ENCODE measurements around the gene SIGLEC12. TPM values are rescaled to one million over a fixed set of nuclear protein-coding genes. Genes with fewer than 3 reads are reported as not detected.

SIGLEC12 gene
- total and polyA plus RNA-seq, 7 experiments from 2014 or later, result 0.09 to 0.29 (median 0.24) TPM; not detected in 3

GRCh38 chr19:51524666-51525264 is 23.2 kb upstream of the SIGLEC12 start:
- ChIA-PET POLR2A (no interaction called here), CTCF (no interaction called here)
- Histone ChIP-seq H3K36me3 (ENCODE audit: control insufficient read depth in 2 of 3, insufficient read depth in 3 of 3, low read length in 3 of 3) (no peaks in the 10 kb centered on the region), H3K9me3 (ENCODE audit: control insufficient read depth in 2 of 3, low read length in 3 of 3) (no peaks in the 10 kb centered on the region), H3K27ac (ENCODE audit: low read depth, low read length) (no peak overlapping the region), H3K4me3 (ENCODE audit: low read length) (no peak overlapping the region), H3K27me3 (ENCODE audit: control insufficient read depth in 2 of 2, insufficient read depth in 2 of 2, low read length in 2 of 2) (no peaks in the 10 kb centered on the region), H3K4me1 (ENCODE audit: control insufficient read depth in 2 of 2, insufficient read depth in 2 of 2, low read length in 2 of 2) (no peaks in the 10 kb centered on the region)
- peaks cover 0 to 4% (median 0%) of the 10 kb centered on the region in 7 donors for H3K4me1 Mint-ChIP-seq
- intact Hi-C loops (cut with micrococcal nuclease), result no loop called here
- peaks cover 20 to 45% (median 34%) of the 10 kb centered on the region in 5 donors for H3K27me3 Mint-ChIP-seq
- no peaks in the 10 kb centered on the region for H3K36me3 Mint-ChIP-seq
- no peak for ATAC-seq
- DNase-seq, result no peak
- no peak overlapping the region for H3K4me3 Mint-ChIP-seq
- peaks cover 0 to 3% (median 0%) of the 10 kb centered on the region in 11 donors for H3K9me3 Mint-ChIP-seq
- H3K27ac Mint-ChIP-seq, result no peak overlapping the region

- Histone ChIP-seq H3K36me3 (ENCODE audit: control insufficient read depth in 2 of 3, insufficient read depth in 3 of 3, low read length in 3 of 3) (no peaks in the 10 kb centered on the region), H3K4me1 (ENCODE audit: control insufficient read depth in 2 of 2, insufficient read depth in 2 of 2, low read length in 2 of 2) (no peaks in the 10 kb centered on the region), H3K27me3 (ENCODE audit: control insufficient read depth in 2 of 2, insufficient read depth in 2 of 2, low read length in 2 of 2) (no peaks in the 10 kb centered on the region), H3K4me3 (ENCODE audit: low read length) (no peak overlapping the region), H3K9me3 (ENCODE audit: control insufficient read depth in 2 of 3, low read length in 3 of 3) (no peaks in the 10 kb centered on the region), H3K27ac (ENCODE audit: low read depth, low read length) (no peak overlapping the region)
- Mint-ChIP-seq H3K9me3 (peaks cover 0 to 3% (median 0%) of the 10 kb centered on the region in 11 donors), H3K36me3 (peaks cover 0 to 4% (median 3%) of the 10 kb centered on the region in 5 donors), H3K4me1 (peaks cover 0 to 4% (median 0%) of the 10 kb centered on the region in 7 donors), H3K4me3 (no peak overlapping the region), H3K27ac (no peak overlapping the region), H3K27me3 (peaks cover 24 to 52% (median 43%) of the 10 kb centered on the region in 5 donors)
- CTCF ChIA-PET, result interaction anchor here (1.1 kb wide), 1 partner anchor 100 kb away, joined by 4 read pairs; no protein-coding TSS in a partner anchor
- intact Hi-C loops (cut with micrococcal nuclease), result no loop called here
- ATAC-seq (no peak), DNase-seq (no peak)
- POLR2A ChIA-PET, result no interaction called here
Observed at GRCh38 chr19:51521781-51522180, 20.2 kb upstream of the SIGLEC12 start.

GRCh38 chr19:51521357-51521756 is 19.8 kb upstream of the SIGLEC12 start:
- Mint-ChIP-seq H3K27me3 (peaks cover 23 to 55% (median 46%) of the 10 kb centered on the region in 5 donors), H3K9me3 (peaks cover 0 to 3% (median 0%) of the 10 kb centered on the region in 11 donors), H3K4me3 (no peak overlapping the region), H3K36me3 (peaks cover 0 to 4% (median 3%) of the 10 kb centered on the region in 5 donors), H3K27ac (no peak overlapping the region), H3K4me1 (peaks cover 0 to 4% (median 0%) of the 10 kb centered on the region in 7 donors)
- DNase-seq (no peak), ATAC-seq (no peak)
- no peaks in the 10 kb centered on the region for H3K36me3 ChIP-seq (ENCODE audit: control insufficient read depth in 2 of 3, insufficient read depth in 3 of 3, low read length in 3 of 3)
- H3K4me1 ChIP-seq (ENCODE audit: control insufficient read depth in 2 of 2, insufficient read depth in 2 of 2, low read length in 2 of 2), result no peaks in the 10 kb centered on the region
- CTCF ChIA-PET, result interaction anchor here (1.1 kb wide), 1 partner anchor 100 kb away, joined by 4 read pairs; no protein-coding TSS in a partner anchor
- H3K4me3 ChIP-seq (ENCODE audit: low read length), result no peak overlapping the region
- intact Hi-C loops (cut with micrococcal nuclease), result no loop called here
- H3K27me3 ChIP-seq (ENCODE audit: control insufficient read depth in 2 of 2, insufficient read depth in 2 of 2, low read length in 2 of 2), result no peaks in the 10 kb centered on the region
- H3K27ac ChIP-seq (ENCODE audit: low read depth, low read length), result no peak overlapping the region
- H3K9me3 ChIP-seq (ENCODE audit: control insufficient read depth in 2 of 3, low read length in 3 of 3), result no peaks in the 10 kb centered on the region
- POLR2A ChIA-PET, result no interaction called here

- Histone ChIP-seq H3K4me3 (ENCODE audit: low read length) (no peak overlapping the region), H3K27me3 (ENCODE audit: control insufficient read depth in 2 of 2, insufficient read depth in 2 of 2, low read length in 2 of 2) (no peaks in the 10 kb centered on the region), H3K27ac (ENCODE audit: low read depth, low read length) (no peak overlapping the region), H3K9me3 (ENCODE audit: control insufficient read depth in 2 of 3, low read length in 3 of 3) (no peaks in the 10 kb centered on the region), H3K4me1 (ENCODE audit: control insufficient read depth in 2 of 2, insufficient read depth in 2 of 2, low read length in 2 of 2) (no peaks in the 10 kb centered on the region), H3K36me3 (ENCODE audit: control insufficient read depth in 2 of 3, insufficient read depth in 3 of 3, low read length in 3 of 3) (no peaks in the 10 kb centered on the region)
- no peak overlapping the region for H3K27ac Mint-ChIP-seq
- H3K27me3 Mint-ChIP-seq, result peaks cover 26 to 58% (median 46%) of the 10 kb centered on the region in 5 donors
- ATAC-seq (no peak), DNase-seq (no peak)
- no peak overlapping the region for H3K4me3 Mint-ChIP-seq
- peaks cover 0 to 3% (median 0%) of the 10 kb centered on the region in 11 donors for H3K9me3 Mint-ChIP-seq
- peaks cover 0 to 4% (median 0%) of the 10 kb centered on the region in 7 donors for H3K4me1 Mint-ChIP-seq
- ChIA-PET POLR2A (no interaction called here), CTCF (no interaction called here)
- intact Hi-C loops (cut with micrococcal nuclease), result no loop called here
- H3K36me3 Mint-ChIP-seq, result peaks cover 0 to 4% (median 3%) of the 10 kb centered on the region in 5 donors
Observed at GRCh38 chr19:51520728-51521127, 19.1 kb upstream of the SIGLEC12 start.

GRCh38 chr19:51514866-51515481 is 13.4 kb upstream of the SIGLEC12 start:
- ChIA-PET CTCF (interaction anchor here (0.7 to 1.9 kb wide), 7 partner anchors 8 to 139 kb away, joined by 3 to 11 read pairs (median 3); no protein-coding TSS in a partner anchor), POLR2A (no interaction called here)
- Histone ChIP-seq H3K27me3 (ENCODE audit: control insufficient read depth in 2 of 2, insufficient read depth in 2 of 2, low read length in 2 of 2) (no peaks in the 10 kb centered on the region), H3K27ac (ENCODE audit: low read depth, low read length) (no peak overlapping the region), H3K4me1 (ENCODE audit: control insufficient read depth in 2 of 2, insufficient read depth in 2 of 2, low read length in 2 of 2) (no peaks in the 10 kb centered on the region), H3K9me3 (ENCODE audit: control insufficient read depth in 2 of 3, low read length in 3 of 3) (no peaks in the 10 kb centered on the region), H3K4me3 (ENCODE audit: low read length) (no peak overlapping the region), H3K36me3 (ENCODE audit: control insufficient read depth in 2 of 3, insufficient read depth in 3 of 3, low read length in 3 of 3) (no peaks in the 10 kb centered on the region)
- no peak overlapping the region for H3K4me3 Mint-ChIP-seq
- peaks cover 0 to 3% (median 0%) of the 10 kb centered on the region in 11 donors for H3K9me3 Mint-ChIP-seq
- H3K27ac Mint-ChIP-seq, result peak overlapping the region in 1 of 9 donors; percentile 27
- ATAC-seq (no peak), DNase-seq (peak in 6 of 9 donors; percentile 2 to 48 (median 36))
- H3K36me3 Mint-ChIP-seq, result peaks cover 0 to 4% (median 3%) of the 10 kb centered on the region in 5 donors
- peaks cover 0 to under 1% (median 0%) of the 10 kb centered on the region in 7 donors for H3K4me1 Mint-ChIP-seq
- H3K27me3 Mint-ChIP-seq, result peaks cover 28 to 60% (median 35%) of the 10 kb centered on the region in 5 donors
- intact Hi-C loops (cut with micrococcal nuclease), result loop anchor here (1.0 to 2.0 kb wide), 3 partner anchors 42 to 142 kb away; no protein-coding TSS in a partner anchor

GRCh38 chr19:51513968-51514367 is 12.4 kb upstream of the SIGLEC12 start:
- H3K4me1 ChIP-seq (ENCODE audit: control insufficient read depth in 2 of 2, insufficient read depth in 2 of 2, low read length in 2 of 2), result no peaks in the 10 kb centered on the region
- H3K36me3 ChIP-seq (ENCODE audit: control insufficient read depth in 2 of 3, insufficient read depth in 3 of 3, low read length in 3 of 3), result no peaks in the 10 kb centered on the region
- no peaks in the 10 kb centered on the region for H3K27me3 ChIP-seq (ENCODE audit: control insufficient read depth in 2 of 2, insufficient read depth in 2 of 2, low read length in 2 of 2)
- Mint-ChIP-seq H3K27me3 (peaks cover 28 to 56% (median 36%) of the 10 kb centered on the region in 5 donors), H3K27ac (no peak overlapping the region), H3K4me1 (no peaks in the 10 kb centered on the region), H3K9me3 (peaks cover 0 to 3% (median 0%) of the 10 kb centered on the region in 11 donors), H3K36me3 (peaks cover 0 to 4% (median 3%) of the 10 kb centered on the region in 5 donors), H3K4me3 (no peak overlapping the region)
- no peak for ATAC-seq
- no peak overlapping the region for H3K27ac ChIP-seq (ENCODE audit: low read depth, low read length)
- ChIA-PET POLR2A (no interaction called here), CTCF (interaction anchor here (0.6 to 1.5 kb wide), 5 partner anchors 33 to 1321 kb away, joined by 3 to 9 read pairs (median 4); no protein-coding TSS in a partner anchor)
- DNase-seq, result no peak
- no peak overlapping the region for H3K4me3 ChIP-seq (ENCODE audit: low read length)
- H3K9me3 ChIP-seq (ENCODE audit: control insufficient read depth in 2 of 3, low read length in 3 of 3), result no peaks in the 10 kb centered on the region
- intact Hi-C loops (cut with micrococcal nuclease), result loop anchor here in 1 of 2 donors (2.0 kb wide), 1 partner anchor 143 kb away; no protein-coding TSS in a partner anchor
